ENCODE results near the gene APH1B.

GRCh38 chr15:63276342-63277037 is 915 bp upstream of the APH1B start:
- TF ChIP-seq, protein P1, sequence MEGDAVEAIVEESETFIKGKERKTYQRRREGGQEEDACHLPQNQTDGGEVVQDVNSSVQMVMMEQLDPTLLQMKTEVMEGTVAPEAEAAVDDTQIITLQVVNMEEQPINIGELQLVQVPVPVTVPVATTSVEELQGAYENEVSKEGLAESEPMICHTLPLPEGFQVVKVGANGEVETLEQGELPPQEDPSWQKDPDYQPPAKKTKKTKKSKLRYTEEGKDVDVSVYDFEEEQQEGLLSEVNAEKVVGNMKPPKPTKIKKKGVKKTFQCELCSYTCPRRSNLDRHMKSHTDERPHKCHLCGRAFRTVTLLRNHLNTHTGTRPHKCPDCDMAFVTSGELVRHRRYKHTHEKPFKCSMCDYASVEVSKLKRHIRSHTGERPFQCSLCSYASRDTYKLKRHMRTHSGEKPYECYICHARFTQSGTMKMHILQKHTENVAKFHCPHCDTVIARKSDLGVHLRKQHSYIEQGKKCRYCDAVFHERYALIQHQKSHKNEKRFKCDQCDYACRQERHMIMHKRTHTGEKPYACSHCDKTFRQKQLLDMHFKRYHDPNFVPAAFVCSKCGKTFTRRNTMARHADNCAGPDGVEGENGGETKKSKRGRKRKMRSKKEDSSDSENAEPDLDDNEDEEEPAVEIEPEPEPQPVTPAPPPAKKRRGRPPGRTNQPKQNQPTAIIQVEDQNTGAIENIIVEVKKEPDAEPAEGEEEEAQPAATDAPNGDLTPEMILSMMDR (IDR thresholded peaks at IDR 0.05; ENCODE audit: low read depth, low read length) = no peak
- TF ChIP-seq EZH2phosphoT487 (IDR thresholded peaks at IDR 0.05; ENCODE audit: low read depth) = no peak

All from OCI-LY3 (cell line).